Smooth muscle cell (in vitro differentiated cells): ENCODE measurements around the gene CCDC73. TPM values are rescaled to one million over a fixed set of nuclear protein-coding genes. Genes with fewer than 3 reads are reported as not detected.
"Not testable (repeated sequence)": the region's sequence is repeated elsewhere in the genome, so short reads cannot be mapped to it uniquely, and the experiment has no call there.

Source experiments
- DNase-seq: peaks from one replicate; lab custom pipeline; 2025; ENCODE audit not compliant: unreplicated experiment; lab: John Stamatoyannopoulos, UW
- H2AFZ ChIP-seq: fragments of 200-600 bp; sonication (generic); 2 replicates; pipeline ENCODE4 v1.6.0; 2016; ENCODE audit warnings: antibody characterized with exemption, low read depth, mild to moderate bottlenecking
- H3F3A ChIP-seq: fragments of 200-600 bp; sonication (generic); 2 replicates; pipeline ENCODE4 v1.6.0; 2017; ENCODE audit warnings: antibody characterized with exemption, low read depth
- H3K27ac ChIP-seq: fragments of 200-600 bp; sonication (generic); 2 replicates; pipeline ENCODE4 v1.5.1; 2016; ENCODE audit warnings: low read depth, mild to moderate bottlenecking
- H3K27me3 ChIP-seq: fragments of 200-600 bp; sonication (generic); 2 replicates; pipeline ENCODE4 v1.6.1; 2016; ENCODE audit warnings: low read depth, mild to moderate bottlenecking
- H3K36me3 ChIP-seq: fragments of 200-600 bp; sonication (generic); 2 replicates; pipeline ENCODE4 v1.5.1; 2016; ENCODE audit warnings: low read depth
- H3K4me1 ChIP-seq: fragments of 200-600 bp; sonication (generic); 2 replicates; pipeline ENCODE4 v1.5.1; 2016; ENCODE audit warnings: low read depth
- H3K4me2 ChIP-seq: fragments of 200-600 bp; sonication (generic); 2 replicates; pipeline ENCODE4 v1.6.0; 2016; ENCODE audit warnings: mild to moderate bottlenecking
- H3K4me3 ChIP-seq: fragments of 200-600 bp; sonication (generic); 2 replicates; pipeline ENCODE4 v1.5.1; 2016; ENCODE audit warnings: mild to moderate bottlenecking
- H3K79me2 ChIP-seq: fragments of 200-600 bp; sonication (generic); 2 replicates; pipeline ENCODE4 v1.6.0; 2016; ENCODE audit warnings: low read depth, mild to moderate bottlenecking
- H3K9ac ChIP-seq: fragments of 200-600 bp; sonication (generic); 2 replicates; pipeline ENCODE4 v1.6.0; 2016; ENCODE audit warnings: low read depth
- H3K9me3 ChIP-seq: fragments of 200-600 bp; sonication (generic); replicated peaks from 2 replicates; pipeline ENCODE4 v1.5.1; 2016; ENCODE audit warnings: low read depth
- H4K20me1 ChIP-seq: fragments of 200-600 bp; sonication (generic); 2 replicates; pipeline ENCODE4 v1.6.0; 2016; ENCODE audit warnings: low read depth
- CTCF ChIP-seq: fragments of 200-600 bp; sonication (generic); IDR thresholded peaks from 2 replicates; pipeline ENCODE4 v1.5.1; 2017; ENCODE audit warnings: borderline replicate concordance, mild to moderate bottlenecking, antibody characterized with exemption; ENCODE audit not compliant: insufficient read depth, poor library complexity, severe bottlenecking
- WGBS: methylation state at CpG from one replicate; pipeline ENCODE4 v1.1.7; 2016; ENCODE audit warnings: low lambda C conversion rate; 5-methylcytosine and 5-hydroxymethylcytosine counted together
- polyA plus RNA-seq: library from polyadenylated mRNA; unstranded; fragments of >200 nt; fragmentation: Nextera tagmentation; extraction: Ambion mirVana; gene quantifications from 2 replicates; pipeline ENCODE4 v1.2.1, GENCODE V29; 2016
- total RNA-seq: library from RNA; depleted of rRNA; stranded (reverse); fragments of >200 nt; gene quantifications from 2 replicates; pipeline ENCODE4 v1.2.3, GENCODE V29; 2014

The CCDC73 gene
- total and polyA plus RNA-seq, 2 experiments from 2014 or later, result not detected

GRCh38 chr11:32602657-32603415, 191.6 kb downstream of the CCDC73 start:
- TF ChIP-seq CTCF, result no peak
- Histone ChIP-seq H2AFZ (no peak overlapping the region), H3K9ac (no peak overlapping the region), H3K4me3 (no peak overlapping the region), H3F3A (no peaks in the 10 kb centered on the region), H3K79me2 (peaks cover 2% of the 10 kb centered on the region), H4K20me1 (peaks cover 9% of the 10 kb centered on the region), H3K27ac (no peak overlapping the region), H3K36me3 (peaks cover 46% of the 10 kb centered on the region), H3K4me2 (no peak overlapping the region), H3K4me1 (peaks cover 13% of the 10 kb centered on the region), H3K9me3 (no peaks in the 10 kb centered on the region), H3K27me3 (no peaks in the 10 kb centered on the region)
- WGBS, result 96% methylated on average over 4 of the region's 4 CpGs
- DNase-seq, result no peak

- no peaks in the 10 kb centered on the region for H3K27me3 ChIP-seq
- peaks cover 23% of the 10 kb centered on the region for H3K4me1 ChIP-seq
- no peak overlapping the region for H3K4me2 ChIP-seq
- H3K9me3 ChIP-seq, result no peaks in the 10 kb centered on the region
- no peak for TF ChIP-seq CTCF
- DNase-seq, result no peak
- H3K4me3 ChIP-seq, result no peak overlapping the region
- H3K36me3 ChIP-seq, result peaks cover 61% of the 10 kb centered on the region
- 79% methylated on average over 1 of the region's 1 CpG for WGBS
- peaks cover 45% of the 10 kb centered on the region for H4K20me1 ChIP-seq
- H3K9ac ChIP-seq, result no peak overlapping the region
- no peak overlapping the region for H2AFZ ChIP-seq
- peaks cover 11% of the 10 kb centered on the region for H3K79me2 ChIP-seq
- no peaks in the 10 kb centered on the region for H3F3A ChIP-seq
- H3K27ac ChIP-seq, result no peak overlapping the region
Observed at GRCh38 chr11:32597921-32598320, 196.5 kb downstream of the CCDC73 start.

- 98% methylated on average over 14 of the region's 14 CpGs for WGBS
- not testable (repeated sequence) for H3K4me3 ChIP-seq, H3K27me3 ChIP-seq, H3K27ac ChIP-seq, H3K9me3 ChIP-seq, H3F3A ChIP-seq, H3K9ac ChIP-seq, H2AFZ ChIP-seq, H3K4me2 ChIP-seq, DNase-seq
- Histone ChIP-seq H3K79me2 (peaks cover 11% of the 10 kb centered on the region), H4K20me1 (peaks cover 56% of the 10 kb centered on the region), H3K36me3 (peaks cover 56% of the 10 kb centered on the region), H3K4me1 (peaks cover 23% of the 10 kb centered on the region)
Observed at GRCh38 chr11:32596114-32596513, 198.3 kb downstream of the CCDC73 start.

- peaks cover 15% of the 10 kb centered on the region for H3K79me2 ChIP-seq
- no peak for TF ChIP-seq CTCF
- no peaks in the 10 kb centered on the region for H3F3A ChIP-seq
- no peak overlapping the region for H3K4me2 ChIP-seq
- H3K36me3 ChIP-seq, result peaks cover 54% of the 10 kb centered on the region
- H3K4me1 ChIP-seq, result peaks cover 23% of the 10 kb centered on the region
- no peak for DNase-seq
- no peak overlapping the region for H3K9ac ChIP-seq
- no peak overlapping the region for H3K4me3 ChIP-seq
- H2AFZ ChIP-seq, result no peak overlapping the region
- H3K9me3 ChIP-seq, result no peaks in the 10 kb centered on the region
- H4K20me1 ChIP-seq, result peaks cover 71% of the 10 kb centered on the region
- H3K27me3 ChIP-seq, result no peaks in the 10 kb centered on the region
- no peak overlapping the region for H3K27ac ChIP-seq
Observed at GRCh38 chr11:32594272-32594671, 200.2 kb downstream of the CCDC73 start.
